Loucy (cell line): ENCODE results near the gene USP43.

Source experiments
- H2AFZ ChIP-seq: fragments of 200-600 bp; sonication (generic); 2 replicates; pipeline ENCODE4 v1.6.0; 2016; ENCODE audit warnings: antibody characterized with exemption, mild to moderate bottlenecking, low read length, moderate library complexity
- H3F3A ChIP-seq: fragments of 200-600 bp; 2 replicates; pipeline ENCODE4 v1.6.0; 2016; ENCODE audit warnings: antibody characterized with exemption, low read depth, mild to moderate bottlenecking
- H3K27me3 ChIP-seq: fragments of 200-600 bp; sonication (generic); 2 replicates; pipeline ENCODE4 v1.6.1; 2014; ENCODE audit warnings: low read length, mild to moderate bottlenecking; ENCODE audit not compliant: insufficient read depth, poor library complexity, severe bottlenecking
- H3K36me3 ChIP-seq: fragments of 200-600 bp; sonication (generic); 2 replicates; pipeline ENCODE4 v1.6.1; 2016; ENCODE audit warnings: low read length; ENCODE audit not compliant: insufficient read depth
- H3K4me1 ChIP-seq: fragments of 200-600 bp; sonication (generic); 2 replicates; pipeline ENCODE4 v1.5.1; 2014; ENCODE audit warnings: low read length, mild to moderate bottlenecking; ENCODE audit not compliant: insufficient read depth, poor library complexity, severe bottlenecking
- H3K4me2 ChIP-seq: fragments of 200-600 bp; sonication (generic); 2 replicates; pipeline ENCODE4 v1.6.0; 2014; ENCODE audit warnings: antibody characterized with exemption, low read length, low read depth, mild to moderate bottlenecking; ENCODE audit not compliant: poor library complexity, severe bottlenecking
- H3K4me3 ChIP-seq: fragments of 200-600 bp; sonication (generic); 2 replicates; pipeline ENCODE4 v1.5.1; 2014; ENCODE audit warnings: low read length, mild to moderate bottlenecking, mixed read lengths; ENCODE audit not compliant: poor library complexity, severe bottlenecking
- H3K79me2 ChIP-seq: fragments of 200-600 bp; sonication (generic); 2 replicates; pipeline ENCODE4 v1.6.1; 2014; ENCODE audit warnings: low read length; ENCODE audit not compliant: insufficient read depth
- H3K9ac ChIP-seq: fragments of 200-600 bp; sonication (generic); 2 replicates; pipeline ENCODE4 v1.6.0; 2014; ENCODE audit warnings: mild to moderate bottlenecking, low read depth, low read length, moderate library complexity; ENCODE audit not compliant: poor library complexity, severe bottlenecking
- H3K9me2 ChIP-seq: fragments of 200-600 bp; sonication (generic); replicated peaks from 2 replicates; pipeline ENCODE4 v1.6.1; 2016; ENCODE audit warnings: low read depth, low read length, mixed read lengths
- H3K9me3 ChIP-seq: fragments of 200-600 bp; sonication (generic); 2 replicates; pipeline ENCODE4 v1.6.1; 2014; ENCODE audit warnings: mild to moderate bottlenecking, antibody characterized with exemption, low read length, low read depth; ENCODE audit not compliant: insufficient read depth
- H4K20me1 ChIP-seq: fragments of 200-600 bp; sonication (generic); 2 replicates; pipeline ENCODE4 v1.6.0; 2014; ENCODE audit warnings: antibody characterized with exemption, low read length, mild to moderate bottlenecking; ENCODE audit not compliant: insufficient read depth, poor library complexity, severe bottlenecking
- EZH2phosphoT487 ChIP-seq: fragments of 200-600 bp; IDR thresholded peaks from 2 replicates; pipeline ENCODE4 v1.6.1; 2018; ENCODE audit warnings: antibody characterized with exemption, mild to moderate bottlenecking, moderate library complexity, borderline replicate concordance
- TF ChIP-seq, protein P1 (sequence below): fragments of 200-600 bp; sonication (generic); conservative IDR thresholded peaks from 2 replicates; pipeline ENCODE4 v1.5.1; 2014; ENCODE audit warnings: mild to moderate bottlenecking, antibody characterized with exemption, low read length

USP43 gene

DNA sequence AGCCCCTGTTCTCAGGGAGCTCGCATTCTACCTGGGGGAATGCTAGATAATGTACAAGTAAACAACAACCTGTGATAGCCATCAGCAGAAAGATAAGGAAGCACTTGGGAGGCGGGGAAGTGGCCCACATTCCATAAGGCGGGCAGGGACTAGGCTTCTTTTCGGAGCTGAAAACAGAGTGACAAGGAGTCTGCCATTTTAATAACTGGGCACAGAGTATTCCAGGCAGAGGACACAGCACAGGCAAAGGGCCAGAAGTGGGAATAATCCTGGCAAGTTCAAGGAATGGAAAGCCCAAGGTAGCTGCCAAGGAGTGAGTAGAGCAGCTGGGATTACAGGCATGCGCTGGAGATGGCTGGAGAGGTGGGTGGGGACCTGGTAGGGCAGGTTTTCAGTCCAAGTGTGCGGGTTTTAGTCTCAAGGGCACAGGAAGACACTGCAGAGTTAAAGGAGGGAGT lies 24.3 kb downstream of the USP43 start:
- no peak overlapping the region for H3K4me3 ChIP-seq
- TF ChIP-seq, protein P1, sequence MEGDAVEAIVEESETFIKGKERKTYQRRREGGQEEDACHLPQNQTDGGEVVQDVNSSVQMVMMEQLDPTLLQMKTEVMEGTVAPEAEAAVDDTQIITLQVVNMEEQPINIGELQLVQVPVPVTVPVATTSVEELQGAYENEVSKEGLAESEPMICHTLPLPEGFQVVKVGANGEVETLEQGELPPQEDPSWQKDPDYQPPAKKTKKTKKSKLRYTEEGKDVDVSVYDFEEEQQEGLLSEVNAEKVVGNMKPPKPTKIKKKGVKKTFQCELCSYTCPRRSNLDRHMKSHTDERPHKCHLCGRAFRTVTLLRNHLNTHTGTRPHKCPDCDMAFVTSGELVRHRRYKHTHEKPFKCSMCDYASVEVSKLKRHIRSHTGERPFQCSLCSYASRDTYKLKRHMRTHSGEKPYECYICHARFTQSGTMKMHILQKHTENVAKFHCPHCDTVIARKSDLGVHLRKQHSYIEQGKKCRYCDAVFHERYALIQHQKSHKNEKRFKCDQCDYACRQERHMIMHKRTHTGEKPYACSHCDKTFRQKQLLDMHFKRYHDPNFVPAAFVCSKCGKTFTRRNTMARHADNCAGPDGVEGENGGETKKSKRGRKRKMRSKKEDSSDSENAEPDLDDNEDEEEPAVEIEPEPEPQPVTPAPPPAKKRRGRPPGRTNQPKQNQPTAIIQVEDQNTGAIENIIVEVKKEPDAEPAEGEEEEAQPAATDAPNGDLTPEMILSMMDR = no peak
- no peak for TF ChIP-seq EZH2phosphoT487
- H3F3A ChIP-seq = no peaks in the 10 kb centered on the region
- no peaks in the 10 kb centered on the region for H3K9me3 ChIP-seq
- no peak overlapping the region for H3K9ac ChIP-seq
- peaks cover 8% of the 10 kb centered on the region; the same call in 1 of the 2 replicates for H3K36me3 ChIP-seq
- H3K4me2 ChIP-seq = no peak overlapping the region
- H3K27me3 ChIP-seq = no peaks in the 10 kb centered on the region
- H2AFZ ChIP-seq = no peak overlapping the region
- H3K4me1 ChIP-seq = peaks cover 6% of the 10 kb centered on the region
- no peaks in the 10 kb centered on the region for H3K9me2 ChIP-seq
- H4K20me1 ChIP-seq = no peaks in the 10 kb centered on the region
- no peaks in the 10 kb centered on the region for H3K79me2 ChIP-seq

- no peak overlapping the region for H3K4me2 ChIP-seq
Measured at GRCh38 chr17:9670596-9670995, 25.3 kb downstream of the USP43 start.

GRCh38 chr17:9671559-9671958 lies 26.2 kb downstream of the USP43 start:
- H3K4me1 ChIP-seq = peaks cover 6% of the 10 kb centered on the region
- no peak overlapping the region for H3K4me3 ChIP-seq
- TF ChIP-seq EZH2phosphoT487 = no peak
- TF ChIP-seq, protein P1 = no peak
- no peaks in the 10 kb centered on the region for H3K9me2 ChIP-seq
- H3K79me2 ChIP-seq = no peaks in the 10 kb centered on the region
- H3K36me3 ChIP-seq = peaks cover 7% of the 10 kb centered on the region; the same call in 1 of the 2 replicates
- H4K20me1 ChIP-seq = no peaks in the 10 kb centered on the region
- H3F3A ChIP-seq = no peaks in the 10 kb centered on the region
- no peak overlapping the region for H3K9ac ChIP-seq
- H3K27me3 ChIP-seq = no peaks in the 10 kb centered on the region
- H3K4me2 ChIP-seq = no peak overlapping the region
- no peaks in the 10 kb centered on the region for H3K9me3 ChIP-seq
- no peak overlapping the region for H2AFZ ChIP-seq

More at GRCh38 chr17:9670596-9670995, 25.3 kb downstream of the USP43 start:
- Histone ChIP-seq H3K36me3 (peaks cover 8% of the 10 kb centered on the region; the same call in 1 of the 2 replicates), H3K4me1 (peaks cover 6% of the 10 kb centered on the region), H3K4me3 (no peak overlapping the region), H3K79me2 (no peaks in the 10 kb centered on the region), H3K9me2 (no peaks in the 10 kb centered on the region), H3F3A (no peaks in the 10 kb centered on the region), H2AFZ (no peak overlapping the region), H3K9ac (no peak overlapping the region), H3K27me3 (no peaks in the 10 kb centered on the region), H3K9me3 (no peaks in the 10 kb centered on the region), H4K20me1 (no peaks in the 10 kb centered on the region)
- no peak for TF ChIP-seq EZH2phosphoT487
- TF ChIP-seq, protein P1 = no peak
